BLaER1 treated with 17β-estradiol and CSF1 and Interleukin-3, amounts not matched to agents 10 nM and 100 nM (cell line): ENCODE data around the gene CIDEB.
"Not testable (repeated sequence)": the region's sequence is repeated elsewhere in the genome, so short reads cannot be mapped to it uniquely, and the experiment has no call there.

Experiments used
- H3K27ac ChIP-seq, 11 experiments: shearing (Covaris generic); formaldehyde crosslinking; 2 replicates each; pipeline ENCODE4 v1.8.1; 2022
- H3K27me3 ChIP-seq, 11 experiments: shearing (Covaris generic); formaldehyde crosslinking; 2 replicates each; pipeline ENCODE4 v1.8.1; 2022
- H3K36me3 ChIP-seq, 11 experiments: shearing (Covaris generic); formaldehyde crosslinking; 2 replicates each; pipeline ENCODE4 v1.8.1; 2022
- H3K4me1 ChIP-seq, 10 experiments: shearing (Covaris generic); formaldehyde crosslinking; 2 replicates each; pipeline ENCODE4 v1.8.1; 2022
- H3K4me2 ChIP-seq, 11 experiments: shearing (Covaris generic); formaldehyde crosslinking; 2 replicates each; pipeline ENCODE4 v1.8.1; 2022
- H3K4me3 ChIP-seq, 10 experiments: shearing (Covaris generic); formaldehyde crosslinking; 2 replicates each; pipeline ENCODE4 v1.8.1; 2022
- H3K9ac ChIP-seq, 11 experiments: shearing (Covaris generic); formaldehyde crosslinking; 2 replicates each; pipeline ENCODE4 v1.8.1; 2022
- H3K9me3 ChIP-seq, 11 experiments: shearing (Covaris generic); formaldehyde crosslinking; replicated peaks in 1 of 11; 2 replicates each; pipeline ENCODE4 v1.8.1; 2022
- H4K20me1 ChIP-seq, 11 experiments: shearing (Covaris generic); formaldehyde crosslinking; 2 replicates each; pipeline ENCODE4 v1.8.1; 2022
- Cebpa-rat ChIP-seq, 11 experiments: shearing (Covaris generic); IDR thresholded peaks; 2 replicates each; pipeline ENCODE4 v1.8.1; 2022

CIDEB gene, protein sequence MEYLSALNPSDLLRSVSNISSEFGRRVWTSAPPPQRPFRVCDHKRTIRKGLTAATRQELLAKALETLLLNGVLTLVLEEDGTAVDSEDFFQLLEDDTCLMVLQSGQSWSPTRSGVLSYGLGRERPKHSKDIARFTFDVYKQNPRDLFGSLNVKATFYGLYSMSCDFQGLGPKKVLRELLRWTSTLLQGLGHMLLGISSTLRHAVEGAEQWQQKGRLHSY

DNA sequence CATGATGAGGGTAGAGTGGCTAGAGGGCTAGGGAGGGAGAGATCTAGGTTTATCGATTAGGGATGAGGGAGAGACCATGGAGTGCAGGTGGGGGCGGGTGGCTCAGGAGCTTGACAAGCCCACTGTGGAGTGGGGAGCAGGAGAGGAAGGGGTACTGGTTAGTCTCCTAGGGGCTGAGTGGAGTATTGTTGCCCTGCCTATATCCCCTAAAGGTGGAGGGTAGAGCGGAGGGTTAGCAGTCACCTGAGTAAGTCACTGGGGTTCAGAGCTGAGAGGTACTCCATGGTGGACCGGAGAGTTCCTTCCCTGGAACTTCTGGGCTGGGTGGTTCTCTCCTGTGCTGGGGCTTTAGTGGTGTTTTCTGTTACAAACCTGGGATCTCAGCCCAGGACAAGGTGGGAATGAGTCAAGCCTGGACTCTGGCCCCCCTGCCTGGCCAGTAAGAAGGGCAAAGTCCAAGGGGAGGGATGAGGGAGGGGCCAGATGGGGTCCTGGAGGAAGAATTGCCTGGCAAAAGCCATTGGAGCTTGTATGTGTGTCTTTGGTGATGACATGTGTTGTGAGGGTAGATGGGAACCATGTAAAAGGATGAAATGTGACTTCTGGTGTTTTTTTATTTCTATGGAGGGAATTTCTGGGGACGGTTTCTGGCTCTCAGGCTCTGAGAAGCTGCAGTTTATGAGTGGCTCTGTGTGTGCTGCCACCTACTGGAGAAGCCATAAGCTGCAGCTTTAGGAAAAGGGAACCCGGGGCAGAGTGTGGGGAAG is at the start of gene CIDEB:
Gene CIDEB, minus strand, starts transcription at position 403 of the 767 bp plus-strand sequence. Its CDS starts 119 bp downstream, at position 284.
- Histone ChIP-seq H3K9ac (peak within 1 kb of the TSS in 9 of 11 experiments; percentile 22 to 91 (median 88); a peak in 11 of 22 replicates), H4K20me1 (peaks cover 0 to 69% (median 24%) of the 10 kb centered on the region in 11 experiments; a peak in 13 of 22 replicates), H3K4me2 (peak within 1 kb of the TSS; percentile 23 to 100 (median 96); a peak in 21 of 22 replicates), H3K4me3 (peak within 1 kb of the TSS in 3 of 10 experiments; percentile 70 to 80 (median 75); a peak in 4 of 20 replicates), H3K4me1 (peaks cover 47 to 60% (median 52%) of the 10 kb centered on the region in 10 experiments), H3K27me3 (no peaks in the 10 kb centered on the region), H3K27ac (peak within 1 kb of the TSS in 9 of 11 experiments; percentile 9 to 93 (median 22); a peak in 12 of 22 replicates), H3K36me3 (peaks cover 51 to 77% (median 65%) of the 10 kb centered on the region in 11 experiments), H3K9me3 (no peaks in the 10 kb centered on the region)
- TF ChIP-seq Cebpa-rat (IDR thresholded peaks at IDR 0.05): no peak

DNA sequence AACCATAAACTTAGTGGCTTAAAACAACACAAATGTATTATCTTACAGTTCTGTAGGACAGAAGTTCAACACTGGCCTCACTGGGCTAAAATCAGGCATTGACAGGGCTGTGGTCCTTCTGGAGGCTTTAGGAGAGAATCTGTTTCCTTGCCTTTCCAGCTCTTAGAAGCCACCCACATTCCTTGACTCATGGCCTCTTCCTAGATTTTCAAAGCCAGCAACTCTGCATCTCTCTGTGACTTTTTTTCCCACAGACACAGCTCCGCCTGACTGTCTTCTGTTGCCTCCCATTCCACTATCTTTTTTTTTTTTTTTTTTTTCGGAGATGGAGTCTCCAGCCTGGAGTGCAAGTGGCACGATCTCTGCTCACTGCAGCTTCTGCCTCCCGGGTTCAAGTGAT is 48.4 kb upstream of the CIDEB start:
- Histone ChIP-seq H3K4me2 (no peak overlapping the region), H3K4me3 (no peak overlapping the region), H3K4me1 (peaks cover 0 to 40% (median 9%) of the 10 kb centered on the region in 10 experiments; a peak in 15 of 20 replicates), H3K36me3 (no peaks in the 10 kb centered on the region), H3K27me3 (no peaks in the 10 kb centered on the region), H3K9me3 (no peaks in the 10 kb centered on the region), H4K20me1 (no peaks in the 10 kb centered on the region), H3K27ac (no peak overlapping the region), H3K9ac (no peak overlapping the region)
- no peak for TF ChIP-seq Cebpa-rat (IDR thresholded peaks at IDR 0.05)

DNA sequence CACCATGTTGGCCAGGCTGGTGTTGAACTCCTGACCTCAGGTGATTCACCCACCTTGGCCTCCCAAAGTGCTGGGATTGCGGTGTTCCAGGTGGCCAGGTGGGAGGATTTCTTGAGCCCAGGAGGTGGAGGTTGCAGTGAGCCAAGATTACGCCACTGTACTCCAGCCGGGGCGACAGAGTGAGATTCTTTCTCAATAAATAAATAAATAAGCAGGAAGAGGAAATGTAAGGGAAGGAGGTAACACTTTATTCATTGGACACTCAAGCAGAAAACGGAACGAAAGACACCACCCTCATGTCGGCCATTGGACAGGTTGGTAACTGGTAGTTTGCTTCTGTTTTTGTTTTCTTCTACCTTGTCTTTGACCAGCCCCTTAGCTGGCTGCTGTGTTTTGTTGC is 47.2 kb upstream of the CIDEB start:
- Histone ChIP-seq H3K27me3 (peaks cover 0 to 4% (median 0%) of the 10 kb centered on the region in 11 experiments; a peak in 2 of 22 replicates), H3K36me3 (no peaks in the 10 kb centered on the region), H4K20me1 (no peaks in the 10 kb centered on the region), H3K4me3 (no peak overlapping the region), H3K9ac (no peak overlapping the region), H3K9me3 (no peaks in the 10 kb centered on the region), H3K4me2 (peak overlapping the region in 3 of 11 experiments; percentile 69 to 80 (median 70); a peak in 5 of 22 replicates), H3K27ac (peak overlapping the region in 1 of 11 experiments; percentile 50; a peak in 1 of 22 replicates), H3K4me1 (peaks cover 0 to 35% (median 7%) of the 10 kb centered on the region in 10 experiments; a peak in 14 of 20 replicates)
- no peak for TF ChIP-seq Cebpa-rat (IDR thresholded peaks at IDR 0.05)

DNA sequence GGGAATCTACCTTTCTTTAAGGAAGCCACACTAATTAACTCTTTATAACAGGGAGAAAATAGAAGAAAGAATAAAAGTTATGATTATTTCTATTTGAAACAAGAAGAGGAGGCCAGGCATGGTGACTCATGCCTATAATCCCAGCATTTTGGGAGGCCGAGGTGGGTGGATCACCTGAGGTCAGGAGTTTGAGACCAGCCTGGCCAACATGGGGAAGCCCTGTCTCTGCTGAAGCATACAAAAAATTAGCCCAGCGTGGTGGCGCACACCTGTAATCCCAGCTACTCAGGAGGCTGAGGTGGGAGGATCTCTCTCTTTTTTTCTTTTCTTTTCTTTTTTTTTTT is 46.7 kb upstream of the CIDEB start:
- H4K20me1 ChIP-seq, H3K9me3 ChIP-seq, H3K27me3 ChIP-seq, H3K36me3 ChIP-seq, H3K9ac ChIP-seq, H3K4me3 ChIP-seq: not testable (repeated sequence)
- Histone ChIP-seq H3K4me2 (peak overlapping the region in 9 of 11 experiments; percentile 2 to 80 (median 45); a peak in 11 of 22 replicates), H3K4me1 (peaks cover 0 to 35% (median 7%) of the 10 kb centered on the region in 10 experiments; a peak in 14 of 20 replicates), H3K27ac (peak overlapping the region in 3 of 11 experiments; percentile 23 to 60 (median 50); a peak in 5 of 22 replicates)

DNA sequence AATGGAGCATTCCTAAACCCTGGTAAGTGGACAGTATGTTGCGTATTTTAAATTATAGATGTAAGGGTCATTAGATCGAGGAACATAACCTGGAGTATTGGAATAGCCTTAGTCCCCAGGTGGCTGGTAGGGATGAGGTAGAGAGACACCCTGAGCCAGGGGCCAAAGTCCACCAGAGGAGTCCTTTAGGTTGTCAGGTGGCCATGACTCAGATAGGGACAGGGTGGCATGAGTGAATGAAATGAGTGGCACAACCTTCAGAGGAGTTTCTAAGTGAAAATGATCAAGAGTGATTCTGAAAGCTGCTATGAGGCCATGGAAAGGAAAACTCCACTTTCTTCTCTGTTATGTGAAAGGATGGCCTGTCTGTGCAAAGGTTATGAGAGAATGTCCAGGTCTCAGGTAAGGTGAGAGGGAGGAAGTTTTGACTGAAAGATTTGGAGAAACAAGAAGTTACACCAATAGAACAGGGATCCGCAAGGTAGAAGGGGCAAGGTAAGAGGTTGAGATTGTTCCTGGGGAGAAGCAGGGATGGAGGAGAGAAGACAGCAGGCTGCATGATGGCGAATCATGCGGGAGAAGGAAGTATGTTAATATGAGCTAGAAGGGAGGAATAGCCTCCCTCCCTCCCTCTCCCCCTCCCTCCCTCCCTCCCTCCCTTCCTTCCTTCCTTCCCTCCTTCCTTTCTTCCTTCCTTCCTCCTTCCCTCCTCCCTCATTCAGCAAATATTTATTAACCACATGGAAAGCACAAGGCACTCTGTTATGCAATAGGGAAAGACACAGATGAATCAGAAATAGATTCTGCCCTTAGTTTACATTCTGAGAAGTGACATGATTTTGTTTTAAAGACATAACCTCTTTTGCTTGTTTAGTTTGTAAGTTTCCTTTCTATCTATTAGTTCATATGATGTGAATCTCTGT is 46.0 kb upstream of the CIDEB start:
- Histone ChIP-seq H3K4me3 (no peak overlapping the region), H3K9ac (no peak overlapping the region), H3K4me1 (peaks cover 0 to 35% (median 7%) of the 10 kb centered on the region in 10 experiments; a peak in 14 of 20 replicates), H3K36me3 (no peaks in the 10 kb centered on the region), H3K27ac (peak overlapping the region in 3 of 11 experiments; percentile 23 to 60 (median 50); a peak in 5 of 22 replicates), H3K27me3 (peaks cover 0 to 8% (median 0%) of the 10 kb centered on the region in 11 experiments; a peak in 2 of 22 replicates), H3K4me2 (peak overlapping the region in 10 of 11 experiments; percentile 2 to 80 (median 42); a peak in 10 of 22 replicates), H3K9me3 (no peaks in the 10 kb centered on the region), H4K20me1 (no peaks in the 10 kb centered on the region)
- no peak for TF ChIP-seq Cebpa-rat (IDR thresholded peaks at IDR 0.05)

DNA sequence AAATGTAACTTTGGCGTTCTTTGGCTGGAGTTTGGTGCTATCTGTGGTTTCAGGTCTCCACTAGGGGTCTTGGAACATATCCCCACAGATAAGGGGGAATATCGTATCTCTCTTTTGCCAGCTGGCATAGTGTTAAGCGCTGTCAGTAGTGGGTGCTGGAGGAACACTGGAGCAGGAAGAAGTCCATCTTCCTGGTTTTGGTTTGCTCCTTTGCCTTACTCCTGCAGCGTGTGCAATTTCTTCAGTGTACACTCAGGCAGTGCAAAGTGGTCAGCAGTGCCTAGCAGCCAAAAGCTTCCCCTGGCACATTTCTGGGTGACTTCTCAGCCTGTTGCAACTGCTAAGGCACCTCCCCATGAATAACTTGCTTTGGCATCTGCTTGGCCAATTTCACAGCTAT is 43.7 kb upstream of the CIDEB start:
- H3K4me3 ChIP-seq: no peak overlapping the region
- H3K27me3 ChIP-seq: peaks cover 0 to 8% (median 0%) of the 10 kb centered on the region in 11 experiments; a peak in 2 of 22 replicates
- H3K4me2 ChIP-seq: peak overlapping the region in 3 of 11 experiments; percentile 16 to 55 (median 38); a peak in 7 of 22 replicates
- no peak overlapping the region for H3K27ac ChIP-seq
- H3K4me1 ChIP-seq: peaks cover 0 to 35% (median 7%) of the 10 kb centered on the region in 10 experiments; a peak in 14 of 20 replicates
- no peaks in the 10 kb centered on the region for H3K36me3 ChIP-seq
- no peaks in the 10 kb centered on the region for H3K9me3 ChIP-seq
- no peak for TF ChIP-seq Cebpa-rat (IDR thresholded peaks at IDR 0.05)
- no peaks in the 10 kb centered on the region for H4K20me1 ChIP-seq
- H3K9ac ChIP-seq: no peak overlapping the region

DNA sequence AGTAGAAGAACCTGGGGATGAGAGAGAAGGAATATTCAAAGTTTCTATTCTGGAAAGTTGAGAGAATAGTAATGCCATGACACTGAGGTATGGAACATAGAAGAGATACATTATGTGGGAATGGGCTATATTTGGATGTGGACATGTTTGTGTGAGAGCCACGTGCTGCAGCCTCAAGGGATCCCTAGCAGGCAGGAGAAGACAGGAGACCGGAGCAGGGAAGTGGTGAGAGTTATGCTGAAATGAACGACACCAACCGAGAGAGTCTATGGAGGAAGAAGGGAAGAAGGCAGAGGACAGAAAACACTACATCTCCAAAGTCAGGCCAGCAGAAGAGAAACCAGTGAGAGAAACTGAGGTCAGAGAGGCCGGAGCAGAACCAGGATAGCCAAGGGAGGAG is 42.0 kb upstream of the CIDEB start:
- H3K4me3 ChIP-seq: no peak overlapping the region
- peaks cover 0 to 8% (median 0%) of the 10 kb centered on the region in 11 experiments; a peak in 2 of 22 replicates for H3K27me3 ChIP-seq
- TF ChIP-seq Cebpa-rat (IDR thresholded peaks at IDR 0.05): no peak
- H3K4me2 ChIP-seq: no peak overlapping the region
- H3K36me3 ChIP-seq: no peaks in the 10 kb centered on the region
- peaks cover 0 to 25% (median 7%) of the 10 kb centered on the region in 10 experiments; a peak in 14 of 20 replicates for H3K4me1 ChIP-seq
- H3K9me3 ChIP-seq: no peaks in the 10 kb centered on the region
- H3K27ac ChIP-seq: no peak overlapping the region
- no peak overlapping the region for H3K9ac ChIP-seq
- H4K20me1 ChIP-seq: no peaks in the 10 kb centered on the region

DNA sequence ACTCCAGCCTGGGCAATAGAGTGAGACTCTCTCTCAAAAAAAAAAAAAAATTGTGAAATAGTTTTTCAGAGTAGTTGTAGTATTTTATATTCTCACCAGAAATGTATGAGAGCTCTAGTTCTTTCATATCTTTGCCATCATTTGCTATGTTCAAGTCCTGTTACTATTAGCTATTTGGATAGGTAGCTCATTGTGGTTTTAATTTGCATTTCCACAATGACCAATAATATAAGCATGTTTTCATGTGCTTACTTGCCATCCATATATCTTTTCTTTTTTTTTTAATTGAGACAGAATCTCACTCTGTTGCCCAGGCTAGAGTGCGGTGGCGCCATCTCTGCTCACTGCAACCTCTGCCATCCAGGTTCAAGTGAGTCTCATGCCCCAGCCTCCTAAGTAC is 40.4 kb upstream of the CIDEB start:
- Histone ChIP-seq H3K27ac (no peak overlapping the region), H3K9ac (no peak overlapping the region), H3K9me3 (no peaks in the 10 kb centered on the region), H3K4me3 (no peak overlapping the region), H4K20me1 (no peaks in the 10 kb centered on the region), H3K36me3 (no peaks in the 10 kb centered on the region), H3K4me2 (no peak overlapping the region), H3K27me3 (peaks cover 0 to 8% (median 0%) of the 10 kb centered on the region in 11 experiments; a peak in 2 of 22 replicates), H3K4me1 (peaks cover 0 to 19% (median 0%) of the 10 kb centered on the region in 10 experiments; a peak in 6 of 20 replicates)
- no peak for TF ChIP-seq Cebpa-rat (IDR thresholded peaks at IDR 0.05)
